ENCODE data around the gene SLC34A3.

The SLC34A3 gene

DNA sequence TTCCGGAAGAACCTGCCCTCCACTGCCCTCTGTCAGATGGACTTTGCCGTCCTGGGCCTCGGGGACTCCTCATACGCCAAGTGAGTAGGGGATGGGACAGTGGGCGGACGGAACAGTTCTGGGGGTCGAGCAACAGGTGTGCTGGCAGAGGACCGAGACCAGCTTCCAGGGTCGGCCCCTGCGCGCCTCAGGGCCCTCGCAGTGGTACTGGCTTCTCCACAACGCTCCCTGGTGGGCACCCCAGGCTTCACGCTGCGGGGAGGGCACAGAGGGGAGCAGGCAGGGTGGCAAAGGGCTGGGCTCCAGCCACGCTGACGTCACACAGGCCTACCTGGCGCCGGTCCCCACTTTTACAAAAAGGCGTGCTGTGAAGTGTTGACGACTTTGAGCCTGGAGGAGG is 18.2 kb upstream of the SLC34A3 start:
- TF ChIP-seq, protein P1, sequence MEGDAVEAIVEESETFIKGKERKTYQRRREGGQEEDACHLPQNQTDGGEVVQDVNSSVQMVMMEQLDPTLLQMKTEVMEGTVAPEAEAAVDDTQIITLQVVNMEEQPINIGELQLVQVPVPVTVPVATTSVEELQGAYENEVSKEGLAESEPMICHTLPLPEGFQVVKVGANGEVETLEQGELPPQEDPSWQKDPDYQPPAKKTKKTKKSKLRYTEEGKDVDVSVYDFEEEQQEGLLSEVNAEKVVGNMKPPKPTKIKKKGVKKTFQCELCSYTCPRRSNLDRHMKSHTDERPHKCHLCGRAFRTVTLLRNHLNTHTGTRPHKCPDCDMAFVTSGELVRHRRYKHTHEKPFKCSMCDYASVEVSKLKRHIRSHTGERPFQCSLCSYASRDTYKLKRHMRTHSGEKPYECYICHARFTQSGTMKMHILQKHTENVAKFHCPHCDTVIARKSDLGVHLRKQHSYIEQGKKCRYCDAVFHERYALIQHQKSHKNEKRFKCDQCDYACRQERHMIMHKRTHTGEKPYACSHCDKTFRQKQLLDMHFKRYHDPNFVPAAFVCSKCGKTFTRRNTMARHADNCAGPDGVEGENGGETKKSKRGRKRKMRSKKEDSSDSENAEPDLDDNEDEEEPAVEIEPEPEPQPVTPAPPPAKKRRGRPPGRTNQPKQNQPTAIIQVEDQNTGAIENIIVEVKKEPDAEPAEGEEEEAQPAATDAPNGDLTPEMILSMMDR (IDR thresholded peaks at IDR 0.05; ENCODE audit: low read depth, low read length): no peak
- no peak for DNase-seq (ENCODE audit: low read depth in 2 of 2)
- no peak overlapping the region for H3K4me3 ChIP-seq (replicated peaks in 1 of 2; ENCODE audit: low read depth in 2 of 2, low read length in 2 of 2)

DNA sequence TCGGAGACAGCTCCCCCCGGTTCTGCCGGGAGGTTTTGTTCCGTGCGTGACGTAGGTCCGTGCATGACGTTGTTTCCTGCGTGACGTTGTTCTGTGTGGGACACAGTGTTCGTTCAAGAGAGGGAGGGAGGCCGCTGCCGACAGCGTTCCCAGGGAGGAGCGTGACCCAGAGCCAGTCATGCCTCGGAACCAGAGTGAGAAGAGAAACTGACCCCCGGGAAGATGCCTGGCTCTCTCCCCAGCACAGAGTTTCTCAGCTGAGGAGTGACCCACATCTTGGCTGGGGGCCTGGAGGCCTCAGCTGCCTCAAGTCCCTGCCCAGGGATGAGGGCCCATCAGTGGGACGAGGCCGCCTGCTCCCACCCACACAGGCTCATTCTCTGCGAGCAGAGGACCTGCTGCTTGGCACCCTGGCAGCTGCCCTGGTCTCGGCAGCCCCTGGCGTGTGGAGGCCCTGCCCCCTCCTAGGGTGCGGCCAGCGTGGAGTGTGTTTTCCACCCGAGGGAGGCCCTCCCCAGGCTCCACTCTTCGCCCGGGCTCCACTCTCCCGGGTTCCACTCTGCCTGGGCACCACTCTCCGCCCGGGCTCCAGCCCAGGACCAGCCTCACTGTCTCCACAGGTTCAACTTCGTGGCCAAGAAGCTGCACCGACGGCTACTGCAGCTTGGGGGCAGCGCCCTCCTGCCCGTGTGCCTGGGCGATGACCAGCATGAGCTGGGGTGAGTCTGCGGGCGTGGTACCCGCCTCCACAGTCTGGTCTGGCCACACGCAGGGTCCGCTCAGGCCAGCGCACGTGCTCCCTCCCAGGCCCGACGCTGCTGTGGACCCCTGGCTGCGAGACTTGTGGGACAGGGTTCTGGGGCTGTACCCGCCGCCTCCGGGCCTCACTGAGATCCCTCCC is 17.3 kb upstream of the SLC34A3 start:
- TF ChIP-seq, protein P1 (IDR thresholded peaks at IDR 0.05; ENCODE audit: low read depth, low read length): no peak
- no peak overlapping the region for H3K4me3 ChIP-seq (replicated peaks in 1 of 2; ENCODE audit: low read depth in 2 of 2, low read length in 2 of 2)
- no peak for DNase-seq (ENCODE audit: low read depth in 2 of 2)

DNA sequence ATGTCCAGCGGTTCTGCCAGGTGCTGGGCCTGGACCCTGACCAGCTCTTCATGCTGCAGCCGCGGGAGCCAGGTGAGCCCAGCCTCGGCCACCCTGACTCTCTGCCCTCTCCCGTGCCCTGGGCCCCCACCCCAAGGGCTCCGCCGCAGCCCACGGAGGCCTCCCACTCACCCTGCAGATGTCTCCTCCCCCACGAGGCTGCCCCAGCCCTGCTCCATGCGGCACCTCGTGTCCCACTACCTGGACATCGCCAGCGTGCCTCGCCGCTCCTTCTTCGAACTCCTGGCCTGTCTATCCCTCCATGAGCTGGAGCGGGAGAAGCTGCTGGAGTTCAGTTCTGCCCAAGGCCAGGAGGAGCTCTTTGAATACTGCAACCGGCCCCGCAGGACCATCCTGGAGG is 16.1 kb upstream of the SLC34A3 start:
- H3K4me3 ChIP-seq (replicated peaks in 1 of 2; ENCODE audit: low read depth in 2 of 2, low read length in 2 of 2): no peak overlapping the region
- no peak for DNase-seq (ENCODE audit: low read depth in 2 of 2)
- TF ChIP-seq, protein P1 (IDR thresholded peaks at IDR 0.05; ENCODE audit: low read depth, low read length): no peak

DNA sequence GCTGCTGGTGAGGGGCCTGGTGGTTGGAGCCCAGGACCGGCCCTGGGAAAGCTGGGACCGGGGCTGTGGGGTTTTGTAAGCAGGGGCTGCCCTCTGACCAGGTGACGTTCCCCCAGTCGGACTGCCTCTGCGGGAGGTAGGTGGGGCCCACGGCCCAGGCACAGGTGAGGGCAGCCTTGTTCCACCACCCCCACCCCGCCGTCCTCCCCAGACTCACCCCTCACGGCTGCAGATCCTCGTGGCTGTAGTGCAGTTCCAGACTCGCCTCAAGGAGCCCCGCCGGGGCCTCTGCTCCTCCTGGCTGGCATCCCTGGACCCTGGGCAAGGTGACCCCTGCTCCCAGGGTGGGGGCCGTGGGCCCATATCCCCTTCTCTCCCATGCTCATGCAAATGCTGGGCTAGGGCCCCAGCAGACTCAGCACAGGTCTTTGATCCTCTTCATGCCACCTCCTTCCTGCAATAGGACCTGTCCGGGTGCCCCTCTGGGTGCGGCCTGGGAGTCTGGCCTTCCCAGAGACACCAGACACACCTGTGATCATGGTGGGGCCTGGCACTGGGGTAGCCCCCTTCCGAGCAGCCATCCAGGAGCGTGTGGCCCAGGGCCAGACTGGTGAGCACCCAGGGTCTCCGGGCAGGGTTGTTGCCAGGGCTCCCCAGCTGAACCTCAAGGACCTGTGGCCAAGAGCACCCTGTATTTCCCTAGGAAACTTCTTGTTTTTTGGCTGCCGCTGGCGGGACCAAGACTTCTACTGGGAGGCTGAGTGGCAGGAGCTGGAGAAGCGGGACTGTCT is 15.3 kb upstream of the SLC34A3 start:
- TF ChIP-seq, protein P1 (IDR thresholded peaks at IDR 0.05; ENCODE audit: low read depth, low read length): no peak
- DNase-seq (ENCODE audit: low read depth in 2 of 2): no peak

DNA sequence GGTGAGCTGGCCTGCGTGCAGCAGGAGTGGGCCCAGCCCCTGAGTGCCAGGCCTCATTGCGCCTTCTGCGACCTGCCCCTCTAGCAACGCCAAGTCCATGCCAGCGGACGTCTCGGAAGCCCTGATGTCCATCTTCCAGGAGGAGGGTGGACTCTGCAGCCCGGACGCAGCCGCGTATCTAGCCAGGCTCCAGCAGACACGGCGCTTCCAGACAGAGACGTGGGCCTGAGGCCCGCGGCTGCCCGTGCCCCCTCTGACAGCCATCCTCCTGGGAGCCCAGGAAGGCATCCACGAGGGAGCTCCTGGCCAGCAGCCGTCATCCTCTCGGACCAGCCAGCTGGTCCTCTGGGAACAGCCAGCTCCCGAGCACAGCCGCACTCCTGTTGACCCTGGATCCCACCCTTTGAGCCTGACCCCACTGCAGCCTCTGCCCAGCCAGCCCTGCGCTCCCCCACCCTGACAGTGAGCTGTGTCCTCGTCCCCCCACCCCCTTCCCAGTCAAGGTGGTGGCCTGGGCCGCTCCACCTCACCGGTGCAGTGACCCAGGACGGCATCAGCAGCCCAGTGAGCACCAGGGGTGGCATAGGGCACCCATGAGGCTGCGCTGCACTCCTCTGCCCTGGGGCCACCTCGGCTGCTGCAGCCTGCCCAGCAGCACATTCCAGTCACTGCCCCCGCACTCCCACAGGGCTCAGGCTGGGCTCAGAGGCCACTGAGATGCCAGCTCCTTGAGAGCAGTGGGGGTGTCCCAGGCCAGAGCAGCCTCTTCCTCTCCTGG is 14.3 kb upstream of the SLC34A3 start:
- no peak overlapping the region for H3K4me3 ChIP-seq (replicated peaks in 1 of 2; ENCODE audit: low read depth in 2 of 2, low read length in 2 of 2)
- DNase-seq (ENCODE audit: low read depth in 2 of 2): no peak
- TF ChIP-seq, protein P1 (IDR thresholded peaks at IDR 0.05; ENCODE audit: low read depth, low read length): no peak

More for the DNA sequence above, 15.3 kb upstream of the SLC34A3 start:
- H3K4me3 ChIP-seq (replicated peaks in 1 of 2; ENCODE audit: low read depth in 2 of 2, low read length in 2 of 2): no peak overlapping the region

All from cardiac fibroblast (primary cell).